NCI-H1436 (cell line): ENCODE data around the gene ERF.

Experiments
- DNase-seq: peaks from one replicate; lab custom pipeline; 2025; lab: John Stamatoyannopoulos, UW

ERF gene

DNA sequence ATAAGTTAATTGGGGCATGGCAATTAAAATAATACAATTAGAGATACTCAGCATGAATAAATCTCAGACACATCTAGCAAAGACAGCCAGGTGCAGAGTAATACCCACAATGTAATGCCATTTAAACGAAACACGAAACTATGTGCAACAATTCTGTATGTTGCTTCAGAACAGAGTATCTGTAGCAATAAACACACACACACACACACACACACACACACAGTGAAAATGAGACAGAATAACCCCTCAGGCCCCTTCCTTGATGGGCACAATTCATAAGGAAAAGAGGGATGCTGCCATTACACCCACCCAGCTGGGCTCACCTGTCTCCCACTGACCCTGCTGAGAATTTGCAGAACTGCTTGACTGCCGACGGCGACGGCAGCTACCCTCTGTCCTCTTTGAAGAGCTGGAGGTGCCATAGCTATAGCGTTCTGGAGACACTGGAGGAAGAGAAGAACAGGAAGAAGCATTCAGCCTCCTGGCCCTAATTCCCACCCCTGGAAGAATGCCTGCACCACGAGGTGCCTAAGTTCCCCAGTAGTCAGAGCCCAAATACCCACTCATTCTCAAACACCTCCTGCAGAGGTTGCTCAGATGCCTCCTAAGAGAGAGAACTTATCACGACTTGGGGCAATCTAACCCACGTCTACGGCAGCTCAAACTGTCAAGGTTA is 40.0 kb downstream of the ERF start:
- no peak for DNase-seq

DNA sequence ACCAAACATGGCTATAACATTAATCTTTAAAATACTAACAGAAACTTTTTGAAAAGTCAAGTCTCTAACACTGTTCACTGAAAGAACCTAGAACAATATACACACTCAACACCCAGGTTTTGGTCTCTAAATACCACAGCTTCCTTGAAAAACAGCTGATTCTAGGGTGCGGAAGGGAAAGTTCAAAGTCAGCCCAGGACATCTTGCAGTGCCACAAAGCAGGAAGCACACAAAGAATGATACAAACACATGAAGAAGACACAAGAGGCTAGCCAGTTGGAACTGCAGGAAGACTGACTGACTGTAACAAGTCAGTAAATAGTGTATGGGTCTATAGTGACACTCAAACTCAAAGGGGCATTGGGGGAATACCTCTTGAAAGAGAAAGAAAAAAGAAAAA is 42.0 kb downstream of the ERF start:
- DNase-seq, result no peak

DNA sequence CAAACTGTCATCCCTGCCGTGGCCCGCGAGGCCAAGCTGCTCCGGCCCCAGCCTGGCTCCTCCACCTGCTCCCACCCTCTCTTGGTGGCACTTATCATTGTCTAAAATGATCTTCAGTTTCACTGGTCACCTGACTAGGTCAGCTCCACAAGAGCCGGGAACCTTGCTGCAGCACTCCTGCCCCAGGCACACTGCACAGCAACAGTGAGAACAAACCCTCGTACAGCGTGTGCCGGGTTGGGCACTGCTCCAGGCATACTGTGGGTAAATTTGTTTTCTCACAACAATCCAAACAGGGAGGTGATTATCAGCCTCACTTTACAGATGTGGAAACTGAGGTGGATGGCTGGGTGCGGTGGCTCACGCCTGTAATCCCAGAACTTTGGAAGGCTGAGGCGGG is 46.3 kb downstream of the ERF start:
- DNase-seq, result no peak

DNA sequence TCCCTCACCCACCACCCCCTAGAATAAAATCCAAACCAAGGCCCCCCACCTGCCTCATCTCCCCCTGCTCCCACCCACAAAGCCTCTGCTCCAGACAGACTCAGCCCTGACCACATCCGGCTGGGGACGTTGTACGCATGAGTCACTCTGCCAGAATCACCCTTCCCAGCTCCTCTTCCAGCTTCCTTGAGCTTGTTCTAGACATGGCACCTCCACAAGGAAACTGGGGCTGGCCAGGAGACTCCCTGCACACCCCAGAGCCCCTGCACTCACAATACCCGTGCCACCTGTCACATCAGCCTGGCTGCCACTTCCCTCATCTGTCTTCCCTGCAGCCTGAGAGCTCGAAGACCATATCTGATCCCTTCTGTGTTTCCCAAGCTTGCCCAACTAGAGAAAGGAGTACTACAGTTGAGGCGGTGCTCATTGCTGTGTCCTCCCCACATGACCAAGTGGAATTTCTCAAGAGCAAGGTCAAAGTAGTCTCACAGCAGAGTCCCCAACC is 47.1 kb downstream of the ERF start:
- DNase-seq, result no peak

DNA sequence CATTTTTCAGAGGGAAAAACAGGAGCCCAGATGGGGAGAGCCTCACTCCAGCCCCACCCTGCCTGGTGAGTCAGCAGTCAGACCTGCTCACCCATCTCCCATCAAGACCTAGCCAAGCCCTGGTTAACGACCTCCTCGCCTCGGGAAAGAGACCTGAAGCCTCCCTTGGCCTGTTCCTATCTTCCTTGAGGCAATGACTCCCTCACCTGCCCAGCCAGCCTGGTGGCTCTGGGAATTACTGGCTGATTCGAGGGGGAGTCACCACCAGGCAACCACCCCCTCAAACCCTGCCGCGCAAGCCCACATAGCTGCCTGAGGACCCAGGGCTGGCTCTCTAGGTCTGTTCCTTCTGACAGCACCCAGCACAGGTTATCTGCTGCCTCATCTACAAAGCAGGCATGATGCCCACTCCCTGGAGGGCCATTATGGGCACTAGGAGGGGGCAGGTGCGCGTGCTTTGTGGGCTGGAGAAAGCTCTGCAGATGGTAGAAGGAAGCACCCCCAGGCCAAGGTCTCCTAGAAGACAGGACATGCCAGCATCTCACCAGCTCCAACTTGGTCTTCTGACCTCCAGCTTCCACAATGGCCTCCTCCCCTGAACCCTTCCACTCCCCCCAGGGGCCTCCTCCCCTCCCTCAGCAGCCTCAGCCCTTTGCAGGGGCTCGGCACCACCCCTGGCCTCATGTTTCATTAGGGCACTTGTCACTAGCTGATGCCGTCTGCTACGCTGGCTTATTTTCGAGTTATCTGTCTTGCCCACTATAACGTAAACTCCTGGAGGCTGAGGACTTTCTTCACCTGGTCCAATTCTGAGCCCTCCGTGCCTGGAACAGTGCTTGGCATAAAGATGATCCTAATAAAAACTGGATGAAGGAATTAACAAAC is 47.8 kb downstream of the ERF start:
- DNase-seq, result no peak

DNA sequence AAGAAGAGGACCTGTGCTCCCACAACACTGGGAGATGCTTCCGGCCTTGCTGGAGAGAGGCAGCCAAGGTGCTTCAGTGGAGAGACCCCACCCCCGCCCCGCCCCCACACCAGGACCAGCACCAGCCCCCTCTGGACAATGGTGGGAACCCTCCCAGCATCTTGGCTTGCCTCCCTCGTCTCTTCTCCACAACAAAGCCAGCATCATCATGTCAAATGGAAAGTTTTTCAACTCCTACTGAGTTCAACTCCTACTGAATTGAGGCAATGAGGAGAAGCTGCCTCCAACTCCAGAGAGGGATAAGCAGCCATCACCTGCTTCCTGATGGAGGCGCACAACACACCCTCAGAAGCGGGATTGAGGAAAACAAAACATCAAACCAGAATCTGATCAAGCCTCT is 50.3 kb downstream of the ERF start:
- no peak for DNase-seq

DNA sequence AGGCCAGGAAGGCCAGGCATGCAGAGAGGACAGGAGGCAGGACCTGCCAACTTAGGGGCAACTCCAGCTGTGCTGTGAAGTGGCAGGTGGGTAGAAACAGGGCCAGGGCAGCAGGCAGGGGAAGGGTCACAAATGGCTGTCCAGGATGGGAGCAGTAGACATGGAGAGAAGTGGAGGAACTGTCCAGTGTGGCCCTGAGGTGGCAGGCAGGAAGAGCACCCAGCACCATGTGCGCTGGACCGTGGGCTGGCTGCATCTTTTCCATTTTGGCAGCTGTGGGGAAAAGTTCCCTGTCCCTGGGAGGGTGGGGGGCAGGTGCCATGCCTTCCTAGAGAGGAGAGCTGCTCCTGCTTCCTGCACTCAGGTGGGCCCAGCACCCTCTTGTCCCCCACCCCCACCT is 51.2 kb downstream of the ERF start:
- no peak for DNase-seq

DNA sequence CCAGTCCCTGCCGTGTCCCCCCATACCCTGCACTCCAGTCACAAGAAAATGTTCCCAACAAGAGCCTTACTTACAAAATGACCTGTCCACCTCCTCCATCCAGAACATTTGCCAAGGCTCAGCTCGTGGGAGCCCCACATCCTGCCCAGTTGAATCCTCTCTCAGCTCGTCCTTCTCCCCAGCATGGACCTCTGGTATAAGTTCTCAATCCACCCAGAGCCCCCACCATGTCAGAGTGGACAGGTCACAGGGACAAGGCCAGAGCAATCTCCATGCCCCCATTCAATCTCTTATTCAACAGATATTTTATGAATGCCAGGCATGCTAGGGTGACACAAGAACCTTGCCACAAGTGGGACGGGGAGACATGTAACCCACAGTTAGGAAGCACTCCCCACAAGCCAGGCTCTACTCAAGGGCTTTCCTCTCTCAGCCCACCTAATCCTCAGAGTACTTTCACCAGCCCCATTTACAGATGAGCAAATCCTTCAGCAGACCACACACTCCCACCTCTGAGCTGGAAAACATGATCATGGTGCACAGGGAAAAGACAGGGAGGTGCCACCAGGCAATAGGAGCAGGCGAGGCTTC is 52.5 kb downstream of the ERF start:
- no peak for DNase-seq

DNA sequence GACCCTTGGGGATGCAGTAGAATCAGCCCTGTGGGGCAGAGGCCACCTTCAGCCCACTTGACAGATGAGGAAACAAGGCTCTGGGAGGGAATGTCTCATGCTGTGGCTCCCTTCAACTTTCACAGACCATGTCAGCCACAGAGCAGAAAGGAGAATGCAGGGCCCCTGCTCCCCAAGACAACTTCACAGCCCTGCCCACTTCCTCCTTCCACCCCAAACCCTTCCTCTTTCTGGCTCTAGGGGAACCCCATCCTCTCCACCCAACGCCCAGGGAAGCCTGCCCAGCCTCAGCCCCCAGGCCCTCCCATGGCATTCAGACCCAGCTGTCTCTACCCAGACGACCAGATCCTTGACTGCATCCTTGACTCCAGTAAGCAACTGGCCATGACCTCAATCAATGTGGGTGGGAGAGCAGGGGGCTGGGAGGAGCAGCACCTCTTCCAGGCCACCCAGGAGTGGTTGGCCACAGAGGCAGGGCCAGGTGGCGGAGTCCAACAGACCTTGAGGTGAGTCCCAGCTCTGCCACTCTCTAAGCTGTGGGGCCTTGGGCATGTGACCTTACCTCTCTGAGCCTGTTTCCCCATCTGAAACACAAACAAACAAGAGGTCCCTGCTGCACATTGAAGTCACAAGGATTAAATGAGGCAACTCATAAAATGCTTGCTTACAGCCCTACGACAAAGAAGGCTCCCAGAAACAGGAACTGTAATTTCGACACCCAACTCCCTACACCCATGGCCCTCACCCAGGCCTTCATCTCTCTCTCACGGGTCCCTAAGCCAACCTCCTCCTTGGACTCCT is 53.2 kb downstream of the ERF start:
- no peak for DNase-seq

DNA sequence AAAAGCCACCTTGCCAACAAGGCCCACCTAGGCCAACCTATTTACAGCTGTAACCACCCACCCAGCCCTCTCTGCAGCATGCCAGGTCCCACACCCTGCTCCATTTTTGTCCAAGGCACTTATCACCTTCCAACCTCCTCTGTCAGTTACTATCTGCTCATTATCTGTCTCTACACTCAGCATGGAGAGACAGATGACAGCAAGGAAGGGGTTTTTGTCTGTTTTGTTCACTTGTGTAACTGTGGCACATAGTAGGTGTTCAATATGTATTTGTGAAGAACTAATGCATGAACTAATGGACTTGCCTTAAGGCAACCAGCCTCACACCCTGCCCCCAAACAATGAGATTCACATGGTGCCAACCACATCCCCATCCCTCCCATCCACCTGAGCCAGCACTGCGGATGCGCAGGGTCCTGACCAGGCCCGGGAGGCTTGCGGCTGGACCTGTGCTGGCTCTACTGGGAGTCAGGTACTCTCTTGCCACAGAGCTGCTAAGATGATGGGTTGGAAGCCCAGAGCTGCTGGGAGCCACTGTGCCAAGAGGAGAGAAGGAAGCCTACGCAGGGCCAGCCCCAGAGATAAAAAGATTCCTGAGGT is 54.7 kb downstream of the ERF start:
- DNase-seq, result no peak

DNA sequence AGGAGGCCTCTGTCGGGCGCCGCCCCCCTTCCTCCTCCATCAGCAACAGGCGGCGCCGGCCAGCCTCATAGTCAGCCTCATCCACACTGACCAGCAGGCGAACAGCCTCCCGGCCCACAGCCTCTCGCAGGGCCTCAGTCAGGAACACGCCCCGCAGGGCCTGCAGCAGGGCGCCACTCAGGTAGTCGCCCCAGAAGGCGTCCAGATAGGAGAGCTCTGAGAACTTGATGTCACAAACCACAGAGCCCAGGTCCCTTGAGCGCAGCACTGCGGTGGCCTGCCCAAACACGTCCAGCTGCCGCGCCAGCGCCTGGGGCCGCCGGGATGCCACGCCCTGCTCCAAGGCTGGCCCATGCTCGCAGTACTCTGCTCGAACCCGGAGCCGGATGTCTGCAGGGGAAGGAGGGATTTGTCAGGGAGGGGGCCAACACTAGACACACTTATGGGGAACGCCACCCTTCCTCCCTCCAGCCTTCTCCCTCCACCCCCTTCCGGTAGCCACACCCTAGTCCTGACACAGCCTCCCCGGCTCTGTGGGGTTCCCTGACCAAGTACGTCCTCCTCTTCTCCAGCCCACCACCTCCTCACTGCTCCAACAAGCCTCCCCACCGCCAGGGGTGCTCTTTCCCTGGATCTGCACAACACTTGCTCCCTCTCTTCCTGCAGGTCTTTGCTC is 55.4 kb downstream of the ERF start:
- DNase-seq, result no peak

DNA sequence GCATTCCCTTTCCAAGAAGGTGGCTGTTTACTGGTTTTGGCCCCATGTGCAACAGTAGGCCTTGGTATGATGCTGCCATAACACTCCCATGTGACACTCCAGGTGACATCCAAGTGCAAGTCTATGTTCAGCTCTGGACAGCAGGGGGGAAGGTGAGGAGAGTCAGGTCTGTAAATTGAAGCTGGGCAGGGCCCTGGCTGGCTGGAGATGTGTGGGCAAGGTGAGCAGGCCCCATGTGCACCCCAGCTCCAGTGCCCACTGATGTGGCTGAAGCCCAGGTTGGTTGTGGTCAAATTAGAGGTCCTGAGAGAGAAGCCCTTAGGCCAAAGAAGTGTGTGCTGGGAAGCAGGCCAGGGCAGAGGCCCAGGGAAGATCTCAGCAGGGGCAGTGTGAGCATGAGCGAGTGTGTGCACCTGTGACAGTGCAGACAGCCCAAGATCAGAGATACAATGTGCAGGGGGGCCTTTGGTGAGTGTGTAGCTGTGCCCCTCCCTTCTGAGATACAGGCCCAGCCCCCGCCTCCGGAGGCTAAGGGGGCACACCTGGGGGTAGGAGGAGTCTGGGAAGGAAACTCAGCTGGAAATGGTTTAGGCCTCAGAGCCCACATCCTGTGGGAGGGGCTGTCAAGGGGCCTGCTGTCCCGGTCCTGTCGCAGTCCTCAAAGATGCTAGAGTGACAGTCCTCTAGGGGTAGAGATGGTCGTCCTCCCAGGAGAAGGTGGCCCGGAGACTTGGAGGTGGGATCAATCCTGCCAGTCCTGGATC is 56.1 kb downstream of the ERF start:
- DNase-seq, result no peak
